ENCODE results near the gene THAP7.

THAP7 gene

GRCh38 chr22:20949698-20950183 is 52.2 kb downstream of the THAP7 start:
- no peak for DNase-seq (ENCODE audit: low read depth in 1 of 2, low spot score in 1 of 2)

Data from activated CD4-positive, alpha-beta T cell treated with anti-CD3 and anti-CD28 coated beads, Interleukin-2, amount 50 U/mL, for 24 hours (primary cell).